ENCODE data around the gene CDH11. TPM values are rescaled to one million over a fixed set of nuclear protein-coding genes. Genes with fewer than 3 reads are reported as not detected.

Gene CDH11
- total RNA-seq, 4 donors from 2014 or later = 51.8 to 661 (median 96.5) TPM

DNA sequence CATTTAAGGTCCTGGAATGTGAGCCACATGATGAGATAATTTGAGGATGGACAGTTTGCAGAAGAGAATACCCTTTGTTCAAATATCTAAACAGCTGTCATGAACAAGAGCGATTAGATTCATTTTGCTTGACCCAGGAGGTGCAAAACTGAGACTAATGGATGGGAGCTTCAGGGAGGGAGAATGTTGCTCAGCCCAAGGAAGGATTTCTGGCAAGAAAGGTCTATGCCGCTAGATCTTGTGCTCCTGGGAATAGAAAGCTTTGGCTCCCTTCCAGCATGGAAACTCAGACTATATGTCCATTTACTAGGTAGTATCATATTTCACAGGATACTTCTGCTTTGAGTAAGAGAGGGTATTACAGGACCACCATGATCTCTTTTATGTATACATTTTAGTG is 14.8 kb upstream of the CDH11 start:
- Histone ChIP-seq H3K36me3 (no peaks in the 10 kb centered on the region), H3K27ac (no peak overlapping the region), H3K9me3 (no peaks in the 10 kb centered on the region), H3K27me3 (no peaks in the 10 kb centered on the region), H3K4me1 (no peaks in the 10 kb centered on the region), H3K4me3 (no peak overlapping the region)
- intact Hi-C loops (cut with DNase I; ENCODE audit: low total_unique reads) = no loop called here
- no peak for TF ChIP-seq POLR2A (IDR thresholded peaks at IDR 0.05)
- TF ChIP-seq CTCF (IDR thresholded peaks at IDR 0.05) = no peak
- no peak for DNase-seq

- no peaks in the 10 kb centered on the region for H3K4me1 ChIP-seq
- no peak overlapping the region for H3K4me3 ChIP-seq
- DNase-seq = no peak
- H3K36me3 ChIP-seq = no peaks in the 10 kb centered on the region
- H3K27ac ChIP-seq = no peak overlapping the region
- intact Hi-C loops (cut with DNase I; ENCODE audit: low total_unique reads) = no loop called here
- no peaks in the 10 kb centered on the region for H3K9me3 ChIP-seq
- H3K27me3 ChIP-seq = no peaks in the 10 kb centered on the region
- TF ChIP-seq CTCF (IDR thresholded peaks at IDR 0.05) = peak in 1 of 4 experiments; percentile 28
- TF ChIP-seq POLR2A (IDR thresholded peaks at IDR 0.05) = no peak
These were observed 5.2 kb upstream of the CDH11 start for GRCh38 chr16:65126845-65127624.

DNA sequence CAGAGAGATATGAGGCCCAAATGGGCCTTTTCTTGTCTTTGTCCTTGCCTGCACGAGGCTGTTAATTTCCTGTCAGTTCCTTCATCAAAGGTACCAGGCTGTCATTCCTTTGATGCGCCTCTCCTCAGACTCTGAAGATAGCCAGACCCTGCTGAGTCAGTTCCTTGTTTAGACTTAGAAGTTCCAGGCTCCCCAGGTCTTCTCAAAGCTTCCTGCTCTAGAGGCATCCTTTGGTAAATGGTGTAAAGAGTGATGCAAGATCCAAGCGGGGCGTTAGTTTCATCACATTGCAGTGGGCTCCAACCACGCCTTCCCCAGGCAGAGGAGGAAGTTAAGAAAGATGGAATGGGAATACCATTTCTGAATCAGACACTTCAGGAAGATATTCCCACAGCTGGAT is 4.0 kb upstream of the CDH11 start:
- Histone ChIP-seq H3K27me3 (no peaks in the 10 kb centered on the region), H3K9me3 (no peaks in the 10 kb centered on the region), H3K4me3 (no peak overlapping the region), H3K36me3 (no peaks in the 10 kb centered on the region), H3K27ac (peak overlapping the region; percentile 43 to 94), H3K4me1 (no peaks in the 10 kb centered on the region)
- DNase-seq = peak in 1 of 2 donors; percentile 57
- no peak for TF ChIP-seq CTCF (IDR thresholded peaks at IDR 0.05)
- no peak for TF ChIP-seq POLR2A (IDR thresholded peaks at IDR 0.05)
- intact Hi-C loops (cut with DNase I; ENCODE audit: low total_unique reads) = no loop called here

DNA sequence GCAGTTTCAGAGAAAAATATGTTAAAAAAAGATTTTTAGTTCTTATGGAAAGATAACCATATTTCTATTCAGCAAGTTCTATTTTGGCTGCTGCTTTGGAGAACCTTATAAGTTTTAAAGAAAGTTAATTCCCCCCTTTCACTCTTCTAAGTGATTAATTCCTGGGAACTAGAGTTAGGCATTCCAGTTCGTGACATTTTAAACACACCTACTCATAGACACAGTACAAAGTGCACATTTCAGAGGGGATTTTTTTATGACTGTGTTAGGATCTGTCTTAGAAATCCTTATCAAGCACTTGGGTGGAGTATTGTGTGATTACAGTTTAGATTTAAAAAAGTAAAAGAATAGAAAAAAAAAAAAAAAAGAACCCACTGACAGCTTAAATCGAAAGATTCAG is 3.5 kb upstream of the CDH11 start:
- intact Hi-C loops (cut with DNase I; ENCODE audit: low total_unique reads) = no loop called here
- no peaks in the 10 kb centered on the region for H3K27me3 ChIP-seq
- DNase-seq = no peak
- H3K9me3 ChIP-seq = no peaks in the 10 kb centered on the region
- no peaks in the 10 kb centered on the region for H3K36me3 ChIP-seq
- peak overlapping the region; percentile 43 to 94 for H3K27ac ChIP-seq
- TF ChIP-seq POLR2A (IDR thresholded peaks at IDR 0.05) (no peak), CTCF (IDR thresholded peaks at IDR 0.05) (no peak)
- no peaks in the 10 kb centered on the region for H3K4me1 ChIP-seq
- H3K4me3 ChIP-seq = no peak overlapping the region

- no peak for TF ChIP-seq POLR2A (IDR thresholded peaks at IDR 0.05)
- TF ChIP-seq CTCF (IDR thresholded peaks at IDR 0.05) = no peak
- Histone ChIP-seq H3K27ac (peak overlapping the region; percentile 94), H3K27me3 (no peaks in the 10 kb centered on the region), H3K4me3 (no peak overlapping the region), H3K9me3 (no peaks in the 10 kb centered on the region), H3K4me1 (no peaks in the 10 kb centered on the region), H3K36me3 (no peaks in the 10 kb centered on the region)
- intact Hi-C loops (cut with DNase I; ENCODE audit: low total_unique reads) = no loop called here
- DNase-seq = no peak
These were observed 2.7 kb upstream of the CDH11 start for GRCh38 chr16:65124596-65124995.
